Myocyte (in vitro differentiated cells): ENCODE data around the gene ZNF710. TPM values are rescaled to one million over a fixed set of nuclear protein-coding genes. Genes with fewer than 3 reads are reported as not detected.
A peak's percentile ranks its signal among the peaks of the same experiment; 100 is the strongest.

Source experiments
- DNase-seq: peaks from one replicate; pipeline ENCODE4 v3.0.0-alpha.2; 2012; ENCODE audit warnings: low read depth
- total RNA-seq: library from RNA; depleted of rRNA; stranded (reverse); fragments of >200 nt; gene quantifications from 2 replicates; pipeline ENCODE4 v1.2.3, GENCODE V29; 2014

The ZNF710 gene
- total RNA-seq, 1 donor from 2014 or later, result 6.3 TPM

DNA sequence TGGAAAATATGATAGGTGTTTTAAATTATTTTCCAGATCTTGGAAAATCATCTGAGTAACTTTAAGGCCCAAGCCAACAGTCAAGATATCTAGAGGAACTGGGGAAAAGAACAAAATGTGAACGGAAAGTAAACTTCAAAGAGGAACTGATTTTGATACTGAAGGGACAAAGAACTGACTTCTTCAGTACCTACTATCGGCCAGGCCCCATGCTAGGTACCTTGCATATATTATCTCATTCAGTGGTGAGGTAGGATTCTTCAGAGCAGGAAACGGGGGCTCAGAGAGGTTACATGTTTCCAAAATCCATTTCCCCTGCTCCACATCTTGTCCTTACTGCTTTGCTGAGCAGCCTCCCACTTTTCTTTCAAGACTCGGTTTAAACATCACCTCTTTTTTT, 9.8 kb upstream of the ZNF710 start:
- no peak for DNase-seq

DNA sequence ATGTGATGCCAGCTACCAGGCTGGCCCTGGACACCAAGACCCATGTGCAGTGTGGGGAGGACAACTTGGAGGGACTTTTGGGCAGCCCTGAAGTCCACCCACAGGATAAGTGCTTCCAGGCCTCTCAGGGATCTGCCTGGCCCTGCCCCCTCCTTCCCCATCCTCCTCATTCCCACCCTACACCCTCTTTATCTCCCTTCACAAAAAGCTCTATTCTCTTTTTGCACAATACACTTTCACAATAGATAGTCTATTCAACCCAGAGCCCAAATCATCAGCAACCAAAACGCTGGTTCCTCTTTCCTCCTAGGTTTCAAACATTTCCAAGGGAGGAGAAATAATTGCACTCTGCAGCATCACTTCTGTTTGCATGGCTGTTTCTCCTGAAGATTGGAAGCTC, 7.8 kb upstream of the ZNF710 start:
- DNase-seq, result no peak

DNA sequence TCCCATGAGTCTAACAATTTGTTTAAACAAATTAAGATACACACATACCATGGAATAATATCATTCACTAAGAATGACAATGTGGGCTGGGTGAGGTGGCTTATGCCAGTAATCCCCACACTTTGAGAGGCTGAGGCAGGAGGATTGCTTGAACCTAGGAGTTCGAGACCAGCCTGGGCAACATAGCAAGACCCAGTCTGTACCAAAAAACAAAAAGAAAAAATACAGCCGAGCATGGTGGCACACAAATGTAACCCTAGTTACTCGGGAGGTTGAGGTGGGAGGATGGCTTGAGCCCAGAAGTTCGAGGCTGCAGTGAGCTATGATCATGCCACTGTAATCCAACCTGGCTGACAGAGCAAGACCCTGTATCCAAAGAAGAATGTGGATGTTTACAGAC, 4.0 kb upstream of the ZNF710 start:
- DNase-seq, result no peak

DNA sequence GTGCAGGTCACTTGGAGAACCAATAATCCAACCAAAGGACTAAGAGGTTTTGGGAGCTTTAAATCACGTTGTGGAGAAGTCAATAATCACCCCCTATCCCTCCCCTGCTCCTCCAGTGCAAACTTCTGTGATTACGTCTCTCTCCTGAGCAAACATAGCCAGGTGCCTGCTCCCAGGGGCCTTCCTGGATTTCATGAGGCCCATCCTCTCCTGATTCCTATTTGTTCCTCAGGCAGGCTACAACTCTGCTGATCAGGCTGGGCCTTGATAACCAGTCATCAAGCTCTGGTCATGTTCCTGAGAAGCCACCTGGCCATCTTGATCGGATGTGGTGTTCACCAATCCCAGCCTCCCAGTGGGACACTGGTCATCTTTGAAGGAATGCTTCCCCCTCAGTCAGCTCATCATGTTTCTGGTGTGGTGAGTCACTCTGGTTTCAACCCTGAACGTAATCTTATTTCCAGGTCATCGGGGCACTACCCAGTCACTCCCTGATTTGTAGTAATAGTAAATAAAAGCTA, 2.9 kb upstream of the ZNF710 start:
- DNase-seq, result peak; percentile 58

DNA sequence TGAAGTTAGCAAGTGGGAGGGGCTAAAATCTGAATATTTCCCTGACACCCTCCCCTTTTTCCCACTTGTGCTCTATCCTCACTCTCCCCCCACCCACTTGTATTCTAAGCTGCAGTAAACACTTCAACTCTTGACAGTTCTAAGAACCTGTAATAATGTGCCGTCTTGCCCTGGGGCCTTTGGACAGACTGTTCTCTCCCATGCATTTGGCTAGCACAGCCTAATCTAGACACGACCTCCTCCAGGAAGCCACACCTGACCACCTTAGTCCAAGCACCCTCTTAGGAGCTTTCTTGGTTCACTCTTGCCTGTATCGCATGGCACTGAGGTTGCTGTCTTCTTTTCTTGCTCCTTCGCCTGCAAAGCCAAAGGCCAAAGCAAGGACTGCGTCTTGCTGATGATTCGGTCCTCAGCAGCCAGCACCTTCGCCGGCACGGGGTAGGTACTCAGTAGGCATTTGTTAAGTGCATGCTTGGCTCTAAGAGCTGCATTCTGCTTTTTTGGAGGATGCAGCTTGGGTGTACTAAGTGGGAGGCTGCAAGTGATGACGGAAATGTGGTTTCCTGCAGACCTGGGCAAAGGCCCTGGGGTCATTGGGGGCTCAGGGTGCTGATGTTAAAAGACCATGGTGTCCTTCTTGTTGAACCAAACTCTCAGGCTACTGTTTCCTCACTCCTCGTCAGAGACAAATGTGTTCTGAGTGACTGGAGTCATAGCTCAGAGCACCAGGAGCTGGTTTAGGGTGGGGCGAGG, 2.0 kb upstream of the ZNF710 start:
- DNase-seq, result no peak

DNA sequence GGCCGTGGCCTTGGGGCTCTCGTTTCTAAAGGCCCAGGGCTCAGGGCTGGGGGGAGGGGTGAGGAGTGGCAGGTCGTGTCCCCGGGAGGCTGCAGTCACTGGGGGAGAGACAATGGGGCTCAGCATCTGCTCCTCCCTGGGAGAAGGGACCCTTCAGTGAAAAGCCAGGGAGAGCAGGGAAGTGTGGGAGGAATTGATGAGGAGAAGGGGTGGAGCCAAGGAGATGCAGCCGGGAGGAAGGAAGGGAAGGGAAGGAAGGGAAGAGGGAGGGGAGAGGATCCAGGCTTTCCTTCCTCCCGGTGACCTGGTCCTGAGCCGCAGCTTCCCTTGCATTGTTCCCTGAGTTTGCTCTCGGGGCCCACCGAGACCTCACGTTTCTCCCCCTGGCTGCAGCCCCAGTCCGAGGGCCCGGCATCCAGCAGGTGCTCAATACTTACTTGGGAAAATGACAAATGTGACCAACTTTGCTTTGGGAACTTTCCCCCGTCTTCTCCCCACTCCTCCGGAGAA, 1.4 kb upstream of the ZNF710 start:
- DNase-seq, result no peak

DNA sequence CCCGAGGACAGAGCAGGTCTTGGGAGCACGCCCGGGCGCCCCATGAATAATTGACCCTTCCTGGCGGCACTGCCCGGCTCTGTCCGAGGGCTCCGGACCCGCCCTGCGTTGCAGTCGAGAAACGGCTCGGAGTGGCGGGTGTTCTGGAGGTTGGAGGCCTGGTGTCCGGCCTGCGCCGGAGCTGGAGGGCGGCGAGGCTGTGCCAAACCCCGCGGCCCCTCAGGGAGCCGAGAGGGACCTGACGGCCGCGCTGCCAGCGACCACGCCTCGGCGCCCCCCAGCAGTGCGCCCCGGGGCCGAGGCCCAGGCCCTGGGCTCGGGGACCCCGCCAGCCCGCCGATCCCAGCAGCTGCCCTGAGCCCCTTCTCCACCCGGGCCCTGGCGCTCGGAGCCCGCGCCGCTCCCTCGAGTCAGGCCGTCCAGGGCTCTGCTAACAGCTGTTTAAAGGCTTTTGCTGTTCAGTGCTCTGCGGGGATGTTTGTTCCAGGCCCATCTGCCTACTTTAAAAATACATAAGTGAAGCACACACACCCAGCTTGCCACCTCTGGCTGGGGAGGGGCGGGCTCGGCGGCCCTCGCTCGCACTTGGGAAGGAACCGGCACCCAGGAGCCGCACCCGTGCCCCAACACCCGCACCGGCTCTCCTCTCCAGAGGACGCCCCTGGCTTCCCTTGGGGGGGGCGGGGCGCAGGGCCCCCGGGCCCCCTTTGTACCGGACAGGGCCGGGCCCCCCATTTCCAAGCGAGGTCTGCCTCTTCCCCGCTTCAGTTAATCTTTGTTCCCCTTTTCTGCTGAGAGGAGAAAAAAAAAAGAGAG, 730 bp upstream of the ZNF710 start:
- peak; percentile 50 for DNase-seq

DNA sequence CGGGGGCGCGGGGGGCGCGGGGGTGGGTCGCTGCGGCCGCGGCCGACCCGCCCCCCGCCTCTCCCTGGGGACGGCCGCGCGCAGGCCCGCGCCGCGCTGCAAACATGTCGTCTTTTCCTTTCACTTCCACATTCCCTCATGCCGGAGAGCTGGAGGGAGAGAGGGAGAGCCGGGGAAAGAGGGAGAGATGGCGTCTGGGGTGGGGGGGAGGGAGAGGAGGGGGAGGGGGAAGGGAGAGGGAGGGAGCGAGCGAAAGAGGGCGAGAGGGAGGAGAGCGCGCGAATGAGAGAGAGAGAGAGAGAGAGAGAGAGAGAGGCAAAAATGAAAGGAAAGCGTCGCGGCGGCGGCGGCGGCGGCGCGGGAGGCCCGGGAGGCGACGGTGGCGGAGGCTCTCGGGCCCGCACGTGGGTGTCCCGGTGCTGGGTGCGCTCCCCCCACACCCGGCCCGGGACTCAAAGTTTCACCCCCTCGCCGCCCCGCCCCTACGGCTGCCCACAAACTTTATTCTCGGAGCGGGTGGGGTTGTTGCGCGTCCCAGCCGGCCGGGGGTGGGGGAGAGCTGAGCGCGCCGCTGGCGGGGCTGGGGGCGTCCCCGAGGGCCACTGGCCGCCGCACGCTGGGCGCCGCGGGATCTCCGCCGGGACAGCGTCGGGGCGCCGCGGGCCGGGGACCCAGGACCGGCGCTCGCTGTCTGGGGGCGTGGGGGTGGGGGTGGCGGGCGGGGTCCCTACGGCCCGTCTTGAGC, 731 bp downstream of the ZNF710 start:
- peak; percentile 61 for DNase-seq

DNA sequence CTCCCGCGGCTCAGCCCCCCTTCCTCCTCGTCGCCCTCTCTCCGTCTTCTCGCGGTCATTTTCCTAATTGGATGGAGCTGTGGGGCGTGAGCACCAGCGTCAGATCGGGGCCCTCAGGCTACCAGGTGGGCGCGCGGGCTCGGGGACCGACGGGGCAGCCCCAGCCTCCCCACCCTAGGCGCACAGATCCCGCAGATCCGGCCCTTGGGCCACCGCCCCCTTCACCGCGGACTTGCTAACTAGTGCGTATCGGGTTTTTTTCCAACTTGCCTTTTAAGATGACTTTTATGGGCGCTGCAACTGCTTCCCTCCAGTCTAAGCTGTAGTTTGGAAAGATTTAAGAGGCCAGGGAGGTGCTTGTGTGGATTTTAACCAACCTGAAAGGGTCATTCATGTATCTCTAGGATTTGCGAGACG, 1.3 kb downstream of the ZNF710 start:
- peak; percentile 41 for DNase-seq

DNA sequence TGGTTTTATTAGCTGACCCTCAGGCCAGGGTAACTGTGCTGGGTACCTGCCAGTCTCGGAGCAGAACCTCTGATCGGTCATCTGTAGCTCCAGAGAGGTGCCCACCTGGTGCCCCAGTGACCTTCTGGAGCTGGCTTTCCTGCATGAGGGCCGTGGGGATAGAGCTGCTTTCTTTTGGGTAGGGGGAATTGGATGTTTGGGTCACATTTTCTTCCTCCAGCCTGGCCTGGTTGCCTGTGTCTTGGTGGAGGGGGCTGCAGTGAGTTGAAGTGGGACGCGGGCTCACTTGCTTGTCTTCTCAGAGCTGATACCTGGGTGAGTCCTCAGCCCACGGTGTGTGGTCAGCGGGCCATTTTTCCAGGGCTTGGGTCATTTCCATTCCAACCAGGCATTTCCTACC, 2.6 kb downstream of the ZNF710 start:
- DNase-seq, result no peak

DNA sequence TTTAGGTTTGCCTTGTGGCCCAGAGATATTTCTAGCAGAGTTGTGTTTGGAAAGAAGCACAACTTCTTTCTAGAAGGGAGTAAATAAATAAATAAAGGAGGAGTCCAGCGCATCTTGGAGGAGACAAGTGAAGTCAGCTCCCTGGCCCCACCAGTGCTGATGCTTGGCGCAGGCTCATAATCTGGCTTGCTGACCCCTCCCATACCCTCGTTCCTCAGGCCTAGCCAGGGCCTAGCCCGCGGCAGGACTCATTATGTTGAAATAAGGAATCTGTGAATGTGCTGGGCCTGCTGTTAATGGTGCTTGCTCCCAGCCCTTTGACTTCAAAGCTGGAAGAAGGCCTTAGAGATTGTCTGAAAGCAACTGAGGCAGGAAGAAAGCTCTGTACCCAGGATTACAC, 3.1 kb downstream of the ZNF710 start:
- no peak for DNase-seq

DNA sequence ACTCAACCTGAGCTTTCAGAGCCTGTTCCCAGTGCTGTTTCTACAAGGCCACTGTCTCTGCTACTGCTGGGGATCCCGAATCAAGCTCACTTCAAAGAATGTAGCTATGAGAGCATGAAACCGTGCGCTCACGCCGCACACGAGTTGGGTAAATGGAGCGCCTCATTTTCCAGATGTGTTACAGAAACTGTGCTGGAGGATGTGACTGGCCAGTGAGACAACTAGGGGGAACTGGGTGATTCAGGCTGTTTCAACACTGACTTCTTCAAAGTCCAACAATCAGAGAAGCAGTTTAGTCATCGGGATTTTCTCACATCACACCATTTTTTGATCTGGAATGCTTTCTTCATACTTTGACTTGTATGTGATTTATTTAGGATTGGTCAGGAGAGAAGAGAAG, 3.5 kb downstream of the ZNF710 start:
- peak; percentile 16 for DNase-seq

DNA sequence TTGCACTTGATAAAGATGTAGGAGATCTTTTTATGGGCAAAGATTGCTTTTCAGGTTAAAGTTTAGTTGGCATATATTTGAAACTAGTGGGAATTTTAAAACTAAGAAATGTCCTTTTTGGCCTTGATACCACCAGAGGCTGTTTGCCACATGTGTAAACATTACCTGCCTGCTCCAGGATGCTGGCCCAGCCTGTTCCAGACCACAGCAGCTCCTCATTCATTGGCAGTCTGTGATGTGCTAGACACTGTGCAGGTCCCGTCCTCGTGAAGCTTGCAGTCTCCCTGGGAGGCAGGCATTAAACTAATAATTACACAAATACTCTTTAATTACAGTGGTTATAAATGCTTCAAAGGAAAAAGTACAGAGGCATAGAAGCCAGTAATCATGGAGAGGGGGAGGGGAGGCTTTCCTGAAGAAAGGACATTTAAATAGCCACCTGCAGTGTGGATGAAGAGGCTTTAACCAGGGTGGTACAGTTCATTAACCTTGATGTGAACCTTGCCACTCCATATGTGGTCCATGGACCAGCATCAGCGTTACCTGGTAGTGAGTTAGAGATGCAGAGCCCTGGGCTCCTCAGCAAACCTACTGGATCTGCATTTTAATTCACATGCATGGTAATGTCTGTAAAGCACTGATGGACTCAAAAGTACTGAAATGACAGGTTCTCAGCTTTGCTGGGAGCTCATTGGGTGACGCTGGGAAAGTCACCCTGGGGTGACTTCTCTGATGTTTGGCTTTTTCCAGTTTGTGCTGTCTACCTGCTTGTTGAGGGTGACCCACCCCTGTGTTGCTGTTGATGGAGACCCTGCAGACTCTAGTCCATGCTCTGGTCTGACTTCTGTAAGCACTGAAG, 5.3 kb downstream of the ZNF710 start:
- DNase-seq, result no peak

DNA sequence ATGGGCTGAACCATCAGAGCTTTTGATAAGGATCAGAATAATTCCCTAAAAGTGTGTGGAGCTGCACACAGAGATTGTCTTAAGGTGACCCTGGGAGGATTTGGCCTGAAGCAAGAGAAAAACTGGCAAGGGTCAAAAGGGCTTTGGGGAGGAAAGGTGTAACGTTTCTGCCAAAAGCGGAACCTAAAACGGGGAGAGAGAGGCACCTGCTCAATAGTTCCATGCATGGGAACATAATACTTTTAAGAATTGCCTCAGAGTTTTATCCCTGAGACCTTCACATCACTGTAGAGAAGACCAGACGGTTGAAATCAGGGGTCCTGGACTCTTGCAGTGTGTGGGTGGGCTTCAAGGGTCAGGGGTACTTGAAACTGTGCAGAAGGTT, 5.9 kb downstream of the ZNF710 start:
- DNase-seq, result no peak

DNA sequence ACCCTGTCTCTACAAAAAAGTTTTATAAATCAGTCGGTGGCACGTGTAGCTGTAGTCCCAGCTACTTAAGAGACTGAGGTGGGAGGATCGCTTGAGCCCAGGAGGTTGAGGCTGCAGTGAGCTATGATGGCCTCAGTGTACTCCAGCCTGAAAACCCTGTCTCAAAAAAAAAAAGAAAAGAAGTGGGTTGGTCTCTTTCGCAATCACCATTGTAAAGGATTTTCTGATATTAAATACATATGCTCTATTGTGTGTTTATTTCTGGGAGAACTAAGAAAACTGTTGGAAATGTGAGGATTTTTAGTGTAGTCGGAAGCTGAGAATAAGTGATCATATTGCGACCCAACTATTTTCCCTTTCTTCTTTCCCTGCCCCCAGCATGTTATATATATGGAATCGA, 7.5 kb downstream of the ZNF710 start:
- no peak for DNase-seq

DNA sequence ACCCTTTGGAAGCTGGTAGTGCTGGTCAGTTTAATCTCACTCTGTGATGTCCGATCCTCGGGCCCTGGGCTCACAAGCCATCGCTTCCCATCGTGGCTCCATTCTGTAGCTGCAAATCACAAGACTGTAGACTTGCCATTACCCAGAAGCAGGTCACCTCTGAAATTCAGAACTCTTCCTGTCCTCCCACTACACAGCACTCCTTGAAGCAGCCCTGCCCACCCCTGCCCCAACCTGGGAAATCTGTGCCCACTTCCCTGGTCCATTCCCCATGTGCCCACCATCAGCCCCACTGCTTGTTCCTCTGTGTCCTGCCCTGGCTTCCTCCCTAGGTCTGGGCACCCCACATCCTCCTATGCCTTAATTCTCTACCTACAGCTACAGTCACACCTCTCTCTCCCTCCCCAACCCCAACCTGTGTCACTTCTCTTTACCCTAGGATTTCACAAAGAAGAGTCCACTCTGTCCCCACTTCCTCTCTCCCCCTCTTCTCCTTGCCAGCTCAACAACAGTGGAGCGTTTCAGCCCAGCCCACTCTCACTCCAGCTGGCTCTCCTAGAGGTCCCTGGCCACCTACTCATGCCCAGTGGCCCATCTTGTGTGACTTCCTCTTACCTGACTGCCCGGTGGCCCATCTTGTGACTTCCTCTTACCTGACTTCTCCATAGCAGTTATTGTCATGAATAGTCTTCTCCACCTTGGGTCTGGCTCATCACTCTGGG, 8.3 kb downstream of the ZNF710 start:
- no peak for DNase-seq

DNA sequence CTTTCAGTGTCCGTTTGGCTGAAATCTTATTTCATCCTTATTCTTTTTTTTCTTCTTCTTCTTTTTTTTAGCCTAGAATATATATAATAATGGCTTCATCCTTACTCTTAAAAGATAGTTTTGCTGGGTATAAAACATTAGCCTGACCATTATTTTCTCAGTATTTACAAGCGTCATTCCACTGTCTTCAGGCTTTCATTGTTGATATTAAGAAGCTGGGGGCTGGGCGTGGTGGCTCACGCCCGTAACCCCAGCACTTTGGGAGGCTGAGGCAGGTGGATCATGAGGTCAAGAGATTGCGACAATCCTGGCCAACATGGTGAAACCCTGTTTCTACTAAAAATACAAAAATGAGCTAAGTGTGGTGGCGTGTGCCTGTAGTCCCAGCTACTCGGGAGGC, 10.6 kb downstream of the ZNF710 start:
- no peak for DNase-seq

DNA sequence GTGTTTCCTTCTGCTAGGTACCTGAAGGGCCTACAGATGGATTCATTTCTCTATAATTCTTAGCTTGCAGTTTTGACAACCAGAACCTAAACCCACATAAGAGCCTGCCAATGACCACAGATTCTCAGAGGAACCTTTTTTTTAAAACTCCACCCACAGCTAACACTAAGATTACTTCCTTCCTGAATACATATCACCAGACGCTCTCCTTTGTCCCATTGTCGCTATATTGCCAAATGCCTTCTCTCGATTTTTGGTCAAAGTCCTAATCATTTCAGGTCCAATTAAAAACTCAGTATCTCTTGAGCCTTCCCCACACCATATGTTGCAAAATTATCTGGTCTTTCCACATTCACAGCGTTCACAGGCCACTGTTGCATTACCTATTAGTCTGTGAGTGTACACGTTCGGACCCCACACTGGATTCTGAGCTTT, 12.4 kb downstream of the ZNF710 start:
- no peak for DNase-seq

DNA sequence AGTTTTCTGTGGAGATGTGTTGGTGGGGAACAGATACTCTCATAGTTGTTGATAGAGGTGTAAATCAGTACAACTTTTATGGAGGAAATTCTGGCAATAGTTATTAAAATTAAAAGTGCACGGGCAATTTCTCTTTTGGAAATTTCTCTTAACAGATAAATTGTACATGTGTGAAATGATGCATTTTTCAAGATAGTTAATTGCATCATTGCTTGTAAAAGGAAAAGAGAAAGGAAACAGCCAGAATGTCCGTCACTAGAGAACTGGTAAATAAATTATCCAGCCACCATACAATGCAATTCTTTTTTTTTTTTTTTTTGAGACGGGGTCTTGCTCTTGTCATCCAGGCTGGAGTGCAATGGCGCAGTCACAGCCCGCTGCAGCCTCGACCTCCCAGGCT, 14.2 kb downstream of the ZNF710 start:
- DNase-seq, result no peak

DNA sequence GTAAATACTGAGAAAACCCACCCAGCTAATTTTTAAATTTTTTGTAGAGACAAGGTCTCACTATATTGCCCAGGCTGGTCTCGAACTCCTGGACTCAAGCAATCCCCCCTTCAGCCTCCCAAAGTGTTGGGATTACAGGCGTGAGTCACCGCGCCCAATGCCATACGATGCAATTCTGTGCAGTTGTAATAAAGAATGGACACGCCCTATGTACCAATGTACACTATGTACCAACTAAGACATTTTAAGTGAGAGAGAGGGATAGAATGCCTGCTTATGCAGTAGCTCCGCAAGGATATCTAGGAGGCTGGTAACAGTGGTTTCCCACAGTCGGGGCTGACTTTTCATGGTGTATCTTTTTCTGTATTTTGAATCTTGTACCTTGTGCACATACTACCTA, 14.6 kb downstream of the ZNF710 start:
- DNase-seq, result no peak
